ENCODE data around the gene PLAC8.
"Not testable (repeated sequence)": the region's sequence is repeated elsewhere in the genome, so short reads cannot be mapped to it uniquely, and the experiment has no call there.

PLAC8 gene

GRCh38 chr4:83065266-83065665, 49.3 kb downstream of the PLAC8 start:
- no peak for DNase-seq

GRCh38 chr4:83062739-83063138, 51.8 kb downstream of the PLAC8 start:
- DNase-seq: no peak

- DNase-seq: no peak
Measured at GRCh38 chr4:83054928-83055327, 59.6 kb downstream of the PLAC8 start.

- DNase-seq: not testable (repeated sequence)
Measured at GRCh38 chr4:83048781-83049180, 65.7 kb downstream of the PLAC8 start.

- DNase-seq: no peak
Measured at GRCh38 chr4:83046693-83047473, 67.6 kb downstream of the PLAC8 start.

GRCh38 chr4:83043801-83044407, 70.6 kb downstream of the PLAC8 start:
- no peak for DNase-seq

- not testable (repeated sequence) for DNase-seq
Measured at GRCh38 chr4:83043157-83043556, 71.4 kb downstream of the PLAC8 start.

- no peak for DNase-seq
Measured at GRCh38 chr4:83040269-83040668, 74.3 kb downstream of the PLAC8 start.
